ENCODE data around the gene ACOXL.
"Not testable (repeated sequence)": the region's sequence is repeated elsewhere in the genome, so short reads cannot be mapped to it uniquely, and the experiment has no call there.

Gene ACOXL

DNA sequence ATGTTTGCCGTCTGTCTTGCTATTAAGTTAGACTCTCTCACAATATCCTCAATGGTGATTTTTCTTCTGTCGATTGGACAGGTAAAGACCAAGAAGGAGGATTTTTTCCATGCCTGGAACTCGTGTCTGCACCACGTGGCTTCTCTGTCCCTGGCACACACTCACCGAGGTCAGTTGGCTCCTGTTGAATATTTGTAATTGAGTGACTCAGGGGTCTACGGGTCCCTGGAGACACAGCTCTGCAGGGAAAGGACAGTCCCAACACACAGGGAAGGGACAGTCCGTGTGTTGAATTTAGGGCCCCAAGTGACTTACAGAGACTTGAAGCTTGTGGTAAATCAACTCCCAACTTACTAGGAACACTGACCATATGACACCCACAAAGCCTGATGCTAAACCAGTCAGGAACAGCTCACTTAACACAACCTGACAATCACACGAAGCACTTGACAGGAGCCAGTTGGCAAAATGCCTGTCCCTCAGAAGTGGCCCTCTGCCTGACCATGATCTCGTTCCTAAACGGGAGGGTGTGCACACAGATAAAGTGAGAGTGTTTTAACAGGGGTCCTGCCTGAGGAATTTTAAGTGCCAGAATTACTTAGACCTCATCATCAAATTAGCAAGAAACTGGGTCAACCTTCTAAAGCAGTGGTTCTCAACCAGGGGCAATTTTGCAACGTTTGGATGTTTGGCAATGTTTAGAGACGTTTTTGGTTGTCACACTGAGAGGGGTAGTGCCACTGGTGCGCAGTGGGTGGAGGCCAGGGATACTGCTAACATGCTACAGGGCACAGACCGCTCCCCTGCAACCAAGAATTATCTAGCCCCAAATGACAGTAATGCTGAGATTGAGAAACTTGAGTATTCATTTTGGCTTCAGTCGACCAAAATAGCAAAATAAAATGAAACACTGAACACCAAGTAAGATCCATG, 299.4 kb downstream of the ACOXL start:
- DNase-seq (ENCODE audit: extremely low read depth in 1 of 2, low read depth in 1 of 2): no peak

DNA sequence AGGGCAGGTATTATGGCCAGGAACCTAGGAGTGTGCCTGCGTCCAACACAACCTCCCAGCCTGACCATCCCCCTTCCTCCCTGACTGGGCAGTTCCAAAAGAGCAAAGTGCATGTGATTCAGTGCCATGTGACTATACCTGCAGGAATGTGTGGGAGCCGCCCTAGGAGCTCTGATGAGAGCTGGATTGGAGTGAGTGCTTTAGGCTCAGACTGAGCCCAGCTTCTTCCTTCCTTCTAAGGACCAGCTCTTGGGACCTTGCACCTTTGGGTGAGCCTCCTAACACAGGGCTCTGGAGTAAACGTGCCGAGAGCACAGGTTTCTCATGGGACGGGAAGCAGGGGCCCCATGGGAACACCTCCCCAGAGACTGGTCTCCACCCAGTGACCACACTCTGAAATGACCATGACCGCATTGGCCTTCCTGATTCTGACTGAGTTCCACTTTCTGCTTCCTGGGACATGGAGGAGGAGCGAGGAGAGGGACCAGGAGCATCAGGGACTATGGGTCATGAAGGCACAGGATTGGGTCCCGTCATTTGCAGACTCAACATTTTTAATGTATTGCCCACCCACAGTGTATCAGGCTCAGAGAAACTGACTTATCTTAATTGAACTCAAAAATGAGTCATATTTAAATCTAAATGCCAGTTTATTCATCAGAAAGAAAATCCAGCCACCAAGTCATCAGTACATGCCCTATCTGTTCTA, 300.5 kb downstream of the ACOXL start:
- no peak for DNase-seq (ENCODE audit: extremely low read depth in 1 of 2, low read depth in 1 of 2)

DNA sequence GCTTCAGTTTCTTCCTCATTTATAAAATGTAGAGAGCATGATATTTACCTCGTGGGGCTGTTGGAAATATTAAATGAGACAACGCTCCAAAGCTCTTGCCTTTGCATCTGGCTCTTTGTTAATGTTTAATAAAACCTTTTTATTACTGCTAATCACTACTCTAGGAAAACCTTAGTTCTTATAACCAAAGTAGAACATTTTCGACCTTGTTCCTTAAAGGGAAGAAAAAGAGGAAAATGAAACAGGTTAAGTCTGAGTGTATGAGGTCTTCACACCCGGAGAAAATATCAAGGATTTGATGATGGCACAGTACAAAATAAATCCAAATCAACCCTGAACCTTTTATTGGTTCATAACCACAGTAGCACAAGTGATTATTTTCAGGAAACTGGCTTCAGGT, 301.8 kb downstream of the ACOXL start:
- no peak for DNase-seq (ENCODE audit: extremely low read depth in 1 of 2, low read depth in 1 of 2)

DNA sequence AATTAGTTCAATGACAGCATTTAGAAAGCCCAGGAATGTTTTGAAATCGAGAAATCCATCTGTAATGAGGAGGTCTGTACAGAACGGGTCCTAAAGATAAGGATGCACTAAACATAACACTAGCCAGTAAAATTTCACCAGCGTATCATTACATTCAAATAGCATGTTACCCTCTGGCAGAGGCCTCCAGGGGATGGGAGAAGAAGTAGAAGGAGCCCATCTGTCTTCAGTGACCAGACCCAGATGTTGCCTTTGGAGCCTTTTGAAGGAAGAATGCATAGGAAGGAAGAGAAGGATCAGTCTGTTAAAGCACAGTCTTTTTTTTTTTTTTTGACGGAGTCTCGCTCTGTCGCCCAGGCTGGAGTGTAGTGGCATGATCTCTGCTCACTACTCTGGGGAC, 302.2 kb downstream of the ACOXL start:
- DNase-seq (ENCODE audit: extremely low read depth in 1 of 2, low read depth in 1 of 2): no peak

DNA sequence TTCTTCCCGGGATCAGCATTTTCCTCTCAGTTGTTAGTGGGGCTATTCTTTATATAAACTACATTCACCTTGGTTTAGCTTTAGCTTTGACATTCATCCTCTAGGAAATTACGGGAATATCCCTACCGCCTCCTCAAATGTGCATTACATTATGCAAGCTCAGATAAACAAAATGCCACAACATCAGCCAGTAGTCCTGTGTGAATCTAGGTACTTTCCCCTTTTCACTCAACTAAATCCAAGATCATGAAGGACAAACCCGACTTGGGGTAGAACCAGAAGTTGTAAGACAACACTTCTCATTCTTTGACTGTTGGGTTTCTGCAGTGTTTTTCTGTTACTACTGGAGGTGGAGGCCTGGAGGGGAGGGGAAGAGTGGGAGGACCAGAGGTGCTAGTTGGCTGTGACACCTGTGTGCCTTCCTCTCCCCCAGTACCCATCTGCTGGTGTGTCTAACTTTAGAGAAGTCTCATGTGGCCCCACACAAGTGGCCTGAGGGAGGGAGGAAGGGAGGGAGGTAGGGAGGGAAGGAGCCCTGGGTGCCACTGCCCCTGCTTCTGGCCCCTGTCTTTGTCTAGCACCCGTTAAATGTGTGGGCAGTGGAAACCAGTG, 303.6 kb downstream of the ACOXL start:
- DNase-seq (ENCODE audit: extremely low read depth in 1 of 2, low read depth in 1 of 2): no peak

DNA sequence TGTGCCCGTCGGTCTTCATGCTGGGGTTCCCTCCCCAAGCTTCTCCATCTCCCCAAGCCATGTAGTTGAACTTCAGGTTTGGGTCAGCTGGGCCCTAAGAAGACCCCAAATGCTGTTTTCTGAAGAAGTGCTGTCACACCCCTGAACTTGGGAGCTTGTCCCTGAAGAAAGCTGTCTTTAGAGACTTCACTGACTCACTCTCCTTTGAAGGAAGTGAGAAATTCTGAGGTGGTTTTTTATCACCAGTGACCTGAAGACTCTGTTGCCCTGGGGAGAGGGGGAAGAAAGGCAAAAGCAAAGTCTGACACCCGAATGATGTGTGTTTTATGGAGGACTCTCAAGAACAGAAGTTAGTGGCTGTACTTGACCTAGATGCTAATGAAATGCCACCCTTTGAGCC, 304.8 kb downstream of the ACOXL start:
- DNase-seq (ENCODE audit: extremely low read depth in 1 of 2, low read depth in 1 of 2): no peak

DNA sequence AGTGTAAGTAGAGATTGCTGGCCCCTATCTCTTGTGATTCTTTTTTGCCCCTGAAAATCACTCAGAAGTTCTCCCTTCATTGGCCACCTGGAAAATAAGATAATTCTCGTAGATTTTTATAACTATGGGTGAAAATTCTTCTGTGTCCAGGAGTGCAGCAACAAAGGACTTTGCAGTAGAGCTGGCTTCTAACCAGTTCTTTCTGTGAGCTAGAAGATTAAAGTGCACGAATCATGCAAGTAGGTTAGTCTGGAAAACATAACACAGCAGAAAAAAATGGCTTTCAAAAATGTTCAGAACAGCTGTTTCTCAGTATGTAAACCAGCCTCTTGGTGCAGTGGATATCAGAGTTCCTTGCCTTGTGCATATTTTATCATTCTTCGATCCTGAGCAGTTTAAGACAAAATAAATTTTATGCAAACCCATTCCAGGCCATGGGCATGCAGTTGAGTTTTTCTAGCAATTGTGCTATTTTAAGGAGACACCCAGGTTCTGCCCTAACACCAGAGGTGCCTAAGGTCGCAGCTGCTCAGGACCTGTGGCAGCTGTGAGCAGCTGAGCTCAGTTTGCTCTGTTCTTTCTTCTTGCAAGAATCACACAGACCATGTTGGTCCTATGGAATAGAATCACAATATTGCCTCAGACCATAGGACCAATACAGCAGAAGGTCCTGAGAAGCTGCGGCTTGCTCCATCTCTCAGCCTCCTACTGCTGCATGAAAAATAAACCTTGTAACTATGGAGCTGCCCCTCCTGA, 307.4 kb downstream of the ACOXL start:
- DNase-seq (ENCODE audit: extremely low read depth in 1 of 2, low read depth in 1 of 2): no peak

DNA sequence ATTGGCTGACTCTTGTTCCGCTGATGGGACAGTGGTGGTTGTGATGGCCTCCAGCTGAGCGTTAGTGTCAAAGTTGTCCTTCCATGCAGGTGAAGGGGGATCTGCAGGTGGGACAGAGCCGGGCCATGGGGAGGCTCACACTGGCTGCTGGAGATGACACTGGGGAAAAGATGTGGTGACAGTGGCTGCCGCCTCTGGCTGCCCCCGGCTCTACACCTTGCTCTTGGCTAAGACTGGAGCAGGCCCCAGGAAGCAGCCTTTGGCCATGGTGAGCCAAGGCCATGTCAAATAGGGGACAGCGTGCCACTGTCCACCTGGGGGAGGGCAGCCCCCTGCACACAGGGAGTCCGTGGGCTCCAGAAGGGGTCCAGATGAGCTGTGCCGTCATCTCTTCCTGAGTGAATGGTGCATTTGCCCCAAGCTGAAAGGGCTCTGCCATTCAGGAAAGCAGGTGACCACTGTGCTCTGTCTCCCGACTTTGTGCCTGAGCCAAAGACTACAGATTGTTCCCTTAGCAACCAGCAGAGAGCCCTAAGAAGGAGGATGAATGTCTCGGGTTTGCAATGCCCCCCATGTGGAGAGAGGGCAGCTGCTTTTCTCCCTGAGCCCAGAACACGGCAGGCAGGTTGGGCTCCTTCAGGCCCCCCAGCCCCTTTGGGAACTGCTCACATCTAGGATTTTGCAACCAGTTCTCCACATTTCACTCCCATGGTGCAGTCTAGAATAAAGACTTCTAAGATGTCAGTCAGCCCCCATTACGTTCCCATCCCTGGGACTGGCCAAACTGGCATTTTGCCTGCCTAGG, 309.2 kb downstream of the ACOXL start:
- no peak for DNase-seq (ENCODE audit: extremely low read depth in 1 of 2, low read depth in 1 of 2)

DNA sequence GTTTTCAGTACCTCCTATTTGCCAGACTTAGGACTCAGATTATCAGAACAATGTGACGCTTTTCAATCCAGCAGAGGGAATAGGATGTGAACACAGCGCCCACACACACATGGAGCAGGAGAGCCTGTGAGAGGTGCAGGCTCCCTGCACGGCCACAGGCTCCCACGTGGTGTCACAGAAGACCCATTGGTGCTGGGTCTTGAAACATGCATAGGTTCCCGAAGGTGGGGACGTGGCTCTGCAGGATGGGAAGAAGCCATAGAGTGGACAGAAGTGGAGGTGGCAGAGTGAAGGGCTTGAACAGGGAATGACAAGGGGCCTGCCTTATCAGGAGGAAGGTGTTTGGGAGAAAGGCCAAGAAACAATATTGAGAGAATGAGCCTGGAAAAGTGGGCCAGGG, 309.9 kb downstream of the ACOXL start:
- no peak for DNase-seq (ENCODE audit: extremely low read depth in 1 of 2, low read depth in 1 of 2)

DNA sequence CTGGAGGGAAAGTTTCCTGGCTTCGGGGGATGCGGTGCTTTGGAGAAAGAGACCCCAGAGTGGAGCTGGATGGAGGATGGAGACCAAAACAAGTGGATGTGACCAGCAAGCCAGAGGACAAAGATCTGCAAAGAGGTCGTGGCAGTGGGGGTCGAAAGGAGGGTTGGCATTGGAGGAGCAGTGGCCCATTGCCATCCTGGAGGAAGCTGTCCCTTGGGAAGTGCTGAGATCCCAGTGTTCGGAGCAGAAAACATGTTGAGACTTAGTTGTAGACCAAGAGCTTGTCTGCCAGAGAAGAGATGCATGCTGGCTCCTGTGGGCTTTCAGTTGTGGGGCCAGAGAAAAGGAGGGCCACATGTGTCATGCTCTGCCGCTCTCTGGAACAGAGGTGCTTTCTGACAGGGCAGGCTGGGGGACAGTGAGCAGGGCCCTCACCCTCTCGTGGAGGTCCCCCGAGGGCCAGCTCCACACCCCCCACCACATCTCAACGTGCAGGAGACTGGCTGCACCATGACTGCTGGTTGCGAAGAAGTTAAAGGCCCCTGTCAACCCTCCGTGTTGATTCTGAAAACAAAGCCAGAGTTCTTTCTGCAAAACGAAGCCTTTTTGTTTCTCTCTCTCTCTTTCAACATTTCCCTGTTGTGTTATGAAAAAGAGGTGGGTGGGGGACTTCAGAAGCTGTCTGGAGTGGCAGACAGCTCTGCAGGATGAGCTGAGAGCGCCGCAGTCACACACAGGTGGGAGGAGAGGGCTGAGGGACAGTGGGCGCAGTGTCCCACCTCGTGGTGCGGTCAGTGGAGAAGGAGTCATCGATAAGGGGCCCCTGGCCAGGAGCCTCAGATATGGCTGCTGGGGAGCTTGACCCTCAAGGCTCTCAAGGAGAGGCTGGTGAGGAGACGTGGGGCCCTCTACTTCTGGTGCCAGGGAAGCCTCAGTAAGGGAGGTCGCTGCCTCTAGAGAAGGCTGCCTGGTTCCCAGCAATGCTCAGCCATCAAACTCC, 310.7 kb downstream of the ACOXL start:
- DNase-seq (ENCODE audit: extremely low read depth in 1 of 2, low read depth in 1 of 2): no peak

DNA sequence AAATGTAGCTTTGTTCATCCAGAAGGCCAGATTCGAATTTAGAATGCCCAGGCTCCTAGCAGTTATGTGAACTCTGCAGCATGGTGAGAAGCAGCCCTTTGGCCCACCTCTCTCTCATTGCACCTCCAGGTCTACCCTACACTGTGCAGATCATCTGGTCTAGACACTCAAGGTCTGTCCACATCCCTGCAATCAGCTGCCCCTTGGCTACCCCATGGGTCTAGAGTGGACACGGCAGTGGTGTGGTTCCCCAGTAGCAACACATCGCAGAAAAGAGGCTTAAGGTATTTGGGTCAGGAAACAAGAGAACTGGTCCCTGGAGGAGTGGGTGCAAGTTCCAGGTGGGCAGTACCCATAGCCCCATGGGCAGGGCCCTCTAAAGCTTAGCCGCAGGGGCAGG, 311.7 kb downstream of the ACOXL start:
- no peak for DNase-seq (ENCODE audit: extremely low read depth in 1 of 2, low read depth in 1 of 2)

DNA sequence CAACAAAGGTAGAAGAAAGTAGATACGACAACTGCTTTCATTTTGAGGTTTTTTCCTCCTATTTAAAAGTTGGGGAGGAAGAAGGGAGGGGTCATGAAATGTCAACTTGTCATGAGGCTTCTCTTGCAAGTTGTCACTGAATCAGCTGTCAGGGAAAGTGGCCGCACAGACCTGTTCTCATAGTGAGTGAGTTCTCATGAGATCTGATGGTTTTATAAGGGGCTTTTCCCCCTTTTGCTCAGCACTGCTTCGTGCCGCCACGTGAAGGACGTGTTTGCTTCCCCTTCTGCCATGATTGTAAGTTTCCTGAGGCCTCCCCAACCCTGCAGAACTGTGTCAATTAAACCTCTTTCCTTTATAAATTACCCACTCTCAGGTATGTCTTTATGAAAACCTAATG, 312.9 kb downstream of the ACOXL start:
- not testable (repeated sequence) for DNase-seq (ENCODE audit: extremely low read depth in 1 of 2, low read depth in 1 of 2)

DNA sequence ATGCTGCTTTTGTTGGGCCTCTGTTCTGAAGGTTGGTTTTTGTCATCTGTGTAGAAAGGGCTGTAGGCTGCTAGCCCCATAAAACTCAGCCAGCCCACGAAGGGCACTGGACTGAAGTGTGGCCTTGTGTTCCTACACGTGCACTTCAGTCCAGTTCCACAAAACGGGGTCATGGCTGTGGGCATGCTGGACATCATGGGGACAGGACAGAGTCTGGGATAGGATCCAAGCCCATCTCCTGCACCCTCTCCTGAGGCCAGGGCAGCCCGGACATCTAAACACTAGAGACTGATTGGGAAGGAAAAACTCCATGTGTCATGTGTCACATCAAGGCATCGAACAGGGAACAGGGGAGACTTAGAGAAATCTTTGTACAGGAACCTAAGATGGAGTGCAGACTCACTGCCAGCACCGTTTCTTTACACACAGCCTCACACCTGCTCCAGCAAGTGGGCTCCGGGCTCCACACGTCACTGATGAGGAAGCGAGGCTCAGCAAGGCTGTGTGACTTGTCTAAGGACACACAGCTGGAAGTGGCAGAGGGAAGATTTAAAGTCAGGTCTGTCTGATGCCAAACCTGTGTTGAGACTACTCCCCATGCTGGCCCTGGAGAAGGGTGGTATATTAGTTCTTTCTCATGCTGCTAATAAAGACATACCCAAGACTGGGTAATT, 313.5 kb downstream of the ACOXL start:
- DNase-seq (ENCODE audit: extremely low read depth in 1 of 2, low read depth in 1 of 2): no peak

DNA sequence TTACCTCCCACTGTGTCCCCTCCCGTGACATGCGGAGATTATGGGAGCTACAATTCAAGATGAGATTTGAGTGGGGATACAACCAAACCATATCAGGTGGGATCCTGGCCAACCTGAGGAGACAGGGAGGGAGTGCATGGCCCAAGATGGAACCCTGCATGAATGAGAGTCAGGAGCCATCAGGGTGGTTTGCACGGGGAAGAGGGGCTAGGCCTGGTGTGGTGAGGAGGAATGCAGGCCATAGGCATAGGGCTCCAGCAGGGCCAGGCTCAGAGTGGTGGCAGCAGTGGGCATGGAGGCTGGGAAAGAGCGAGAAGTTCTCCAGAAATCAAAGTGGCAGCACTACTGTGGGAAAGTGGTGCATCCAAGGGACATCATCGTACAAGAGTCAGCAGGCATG, 314.3 kb downstream of the ACOXL start:
- DNase-seq (ENCODE audit: extremely low read depth in 1 of 2, low read depth in 1 of 2): no peak

DNA sequence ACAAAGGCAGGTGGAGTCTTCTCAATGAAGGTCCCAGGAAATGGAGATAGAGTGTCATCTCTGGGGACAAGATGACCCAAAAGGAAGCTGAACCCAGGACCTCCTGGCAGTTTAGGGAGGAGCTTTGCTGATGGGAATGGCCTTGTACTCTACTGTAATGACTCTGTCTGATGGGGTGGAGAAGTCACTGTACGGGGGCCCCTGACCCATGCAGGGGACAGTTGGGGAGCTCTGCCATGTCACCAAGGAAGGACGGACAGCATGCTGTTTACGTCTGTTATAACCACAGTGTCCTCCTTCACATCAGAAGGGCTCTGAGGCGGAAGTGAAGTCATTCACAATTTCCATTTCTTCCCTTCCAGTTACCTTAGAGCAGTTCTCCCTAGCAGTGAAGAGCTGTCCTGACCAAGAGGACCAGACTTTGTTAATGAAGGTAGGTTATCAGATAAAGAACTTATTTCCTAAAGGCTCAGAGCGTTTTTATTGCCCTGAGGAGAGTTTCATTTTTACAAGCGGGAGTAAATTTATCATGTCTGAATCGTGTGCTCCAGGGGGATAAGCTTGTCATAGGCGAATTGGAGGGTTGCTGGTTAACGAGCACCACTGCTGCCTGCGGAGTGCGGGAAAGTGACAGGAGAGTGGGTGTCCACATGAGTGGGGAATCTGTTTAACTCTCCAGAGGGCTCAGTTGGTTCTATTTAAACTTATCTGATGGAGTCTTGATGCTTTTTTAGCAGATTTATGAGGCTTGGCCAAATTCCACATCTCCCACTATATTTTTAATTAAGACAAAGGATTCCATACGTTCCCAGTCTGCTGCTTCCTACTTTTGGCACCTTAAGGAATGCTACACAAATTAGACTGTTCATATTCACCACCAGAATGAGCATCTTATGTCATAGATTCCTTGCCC, 316.7 kb downstream of the ACOXL start:
- DNase-seq (ENCODE audit: extremely low read depth in 1 of 2, low read depth in 1 of 2): no peak

DNA sequence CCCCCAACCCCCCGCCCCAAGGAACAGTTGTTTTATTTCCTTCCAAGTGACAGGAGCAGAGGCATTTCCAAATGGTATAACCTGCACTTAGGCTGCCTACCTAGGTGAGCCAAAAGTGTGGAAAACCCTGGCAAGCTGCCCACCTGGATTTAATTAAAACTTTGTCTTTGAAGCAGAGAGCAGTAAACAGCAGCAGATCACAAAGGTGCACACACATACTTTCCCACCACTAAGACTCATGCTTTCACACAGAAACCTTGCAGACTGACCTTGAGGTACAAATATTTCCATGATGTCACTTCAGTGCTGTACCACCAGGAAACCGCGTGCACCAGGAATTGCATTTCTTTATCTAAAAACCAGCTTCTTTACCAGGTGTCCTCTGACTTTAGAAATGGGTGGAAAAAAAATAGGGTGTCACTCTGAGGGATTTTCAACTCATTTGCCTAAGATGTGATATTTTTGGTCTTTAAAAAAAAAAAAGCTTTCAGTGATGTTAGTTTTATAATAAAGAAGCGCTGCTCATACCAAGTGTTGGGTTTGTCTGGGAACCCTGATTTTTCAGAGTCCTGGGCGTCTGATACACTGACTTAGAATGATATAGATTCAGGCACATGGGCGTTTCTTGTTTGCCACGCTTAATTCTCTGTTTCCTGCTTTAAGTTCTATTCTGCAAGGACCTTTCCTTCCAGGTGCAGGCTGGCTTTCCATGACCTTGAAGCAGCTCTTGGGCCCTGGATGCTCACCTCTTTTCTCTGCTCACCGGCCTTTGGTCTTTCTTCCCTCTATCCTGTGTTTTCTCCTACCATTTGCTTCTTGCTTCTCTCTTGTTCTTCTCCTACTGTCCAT, 317.6 kb downstream of the ACOXL start:
- DNase-seq (ENCODE audit: extremely low read depth in 1 of 2, low read depth in 1 of 2): no peak
